ENCODE measurements around the gene ERICH2.

ERICH2 gene

DNA sequence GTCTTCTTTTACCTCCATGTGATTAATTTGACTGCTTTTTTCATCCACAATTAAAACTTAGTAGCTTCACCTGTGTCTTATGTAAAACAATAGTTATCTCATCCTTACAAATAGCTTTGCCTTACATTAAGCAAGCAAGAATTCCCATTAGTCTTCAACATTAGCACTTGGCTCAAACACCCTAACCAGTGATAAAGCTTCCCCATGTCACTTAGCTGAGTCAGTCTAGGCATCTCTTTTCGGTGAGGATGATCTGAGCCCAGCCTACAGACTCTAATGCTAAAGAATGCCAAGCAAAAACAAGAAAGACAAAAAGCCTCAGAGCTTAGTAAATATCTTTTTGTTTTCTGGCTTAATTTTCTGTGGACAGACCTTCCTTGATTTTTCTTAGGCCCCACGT, 72.6 kb downstream of the ERICH2 start:
- DNase-seq (ENCODE audit: low read depth, low spot score) = no peak

DNA sequence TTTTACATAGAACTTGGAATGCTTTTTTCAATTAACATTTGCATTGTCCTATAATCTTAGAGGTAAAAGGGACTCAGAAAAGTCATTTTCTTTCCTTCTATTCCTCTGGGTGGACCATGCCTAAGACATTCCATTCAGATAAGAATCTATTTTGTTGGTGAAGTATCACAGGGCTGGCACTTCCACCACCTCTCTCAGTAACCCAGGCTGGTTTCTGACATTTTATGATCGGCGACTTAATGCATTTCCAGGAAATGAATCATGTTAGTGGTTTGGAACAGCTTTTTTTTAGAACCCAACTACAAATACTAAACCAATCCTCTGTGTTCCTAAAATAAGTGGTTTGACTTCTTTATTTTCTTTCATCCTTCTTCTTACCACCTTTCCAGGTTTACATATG, 73.5 kb downstream of the ERICH2 start:
- DNase-seq (ENCODE audit: low read depth, low spot score) = no peak

DNA sequence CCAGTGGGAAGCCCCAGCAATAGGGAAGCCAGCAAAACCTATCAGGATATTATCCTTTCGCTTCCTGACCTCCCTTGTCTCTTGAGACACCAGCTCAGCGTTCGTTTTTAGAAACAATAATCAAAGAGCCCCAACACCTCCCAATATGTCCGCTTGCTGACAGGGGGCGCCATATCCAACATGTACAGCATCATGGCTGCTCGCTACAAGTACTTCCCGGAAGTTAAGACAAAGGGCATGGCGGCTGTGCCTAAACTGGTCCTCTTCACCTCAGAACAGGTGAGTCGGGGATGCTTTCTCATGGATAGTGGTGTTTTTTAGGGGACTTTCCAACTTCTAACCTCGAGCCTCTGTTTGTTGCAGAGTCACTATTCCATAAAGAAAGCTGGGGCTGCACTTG, 75.2 kb downstream of the ERICH2 start:
- DNase-seq (ENCODE audit: low read depth, low spot score) = no peak

DNA sequence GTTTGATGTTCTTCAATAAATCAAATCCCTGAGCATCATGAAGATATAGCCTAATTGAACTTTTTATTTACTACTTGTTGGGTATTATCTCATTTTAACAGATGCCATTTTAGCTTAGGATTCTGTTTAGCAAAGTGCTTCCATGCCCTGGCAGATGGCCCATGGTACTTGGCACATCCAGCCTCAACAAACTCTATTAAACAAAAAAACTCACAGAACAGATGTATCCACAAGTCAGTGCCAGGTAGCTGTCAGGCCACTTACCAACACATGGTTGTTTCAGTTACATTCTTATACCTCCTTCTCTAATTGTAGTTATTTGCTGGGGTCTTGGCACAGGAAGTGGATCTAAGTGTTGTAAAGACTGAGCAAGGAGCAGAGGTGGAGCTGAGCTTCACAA, 76.1 kb downstream of the ERICH2 start:
- DNase-seq (ENCODE audit: low read depth, low spot score) = no peak

DNA sequence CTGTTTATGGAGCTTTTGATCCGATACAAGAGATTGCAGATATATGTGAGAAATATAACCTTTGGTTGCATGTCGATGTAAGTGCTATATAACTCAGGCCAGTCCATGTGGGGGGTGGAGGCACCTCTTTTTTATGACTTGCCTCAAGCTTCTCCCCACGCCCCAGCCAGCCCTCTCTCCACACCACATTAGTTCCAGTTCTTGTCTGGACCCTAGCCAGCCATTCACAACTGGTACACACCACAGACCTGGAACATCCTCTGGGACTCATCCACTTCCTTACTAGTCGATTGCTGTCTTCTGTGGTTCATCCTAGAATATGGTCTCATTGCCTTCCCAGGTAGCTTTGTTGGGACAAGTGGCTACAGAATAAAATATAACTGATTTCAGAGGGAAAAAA, 77.5 kb downstream of the ERICH2 start:
- DNase-seq (ENCODE audit: low read depth, low spot score) = no peak

Measured in activated naive CD8-positive, alpha-beta T cell treated with anti-CD3 and anti-CD28 coated beads, Interleukin-2, amount 50 U/mL, for 16 hours (primary cell).